SU-DHL-6 (cell line): ENCODE measurements around the gene SLC5A10.

Experiments
- H2AFZ ChIP-seq: fragments of 200-600 bp; sonication (generic); 2 replicates; pipeline ENCODE4 v1.6.1; 2014; ENCODE audit warnings: low read depth, mild to moderate bottlenecking, moderate library complexity, mixed read lengths, antibody characterized with exemption, low read length; ENCODE audit not compliant: severe bottlenecking
- H3F3A ChIP-seq: fragments of 200-600 bp; shearing (Covaris generic); 2 replicates; pipeline ENCODE4 v1.6.0; 2016; ENCODE audit warnings: antibody characterized with exemption, mild to moderate bottlenecking; ENCODE audit not compliant: insufficient read depth
- H3K27ac ChIP-seq: fragments of 200-600 bp; sonication (generic); 2 replicates; pipeline ENCODE4 v1.5.1; 2016; ENCODE audit warnings: low read depth, mild to moderate bottlenecking, low read length, moderate library complexity, mixed read lengths
- H3K27me3 ChIP-seq: fragments of 200-600 bp; sonication (generic), shearing (Covaris generic); 2 replicates; pipeline ENCODE4 v1.6.0; 2014; ENCODE audit warnings: mild to moderate bottlenecking, low read length
- H3K36me3 ChIP-seq: fragments of 200-600 bp; sonication (generic); 2 replicates; pipeline ENCODE4 v1.6.1; 2014; ENCODE audit warnings: mild to moderate bottlenecking, low read length, mixed read lengths
- H3K4me2 ChIP-seq: fragments of 300-600, 200-600 bp; shearing (Covaris generic), sonication (generic); 2 replicates; pipeline ENCODE4 v1.6.0; 2014; ENCODE audit warnings: low read length, low read depth, mild to moderate bottlenecking; ENCODE audit not compliant: poor library complexity, severe bottlenecking
- H3K4me3 ChIP-seq: fragments of 200-600 bp; sonication (generic); 2 replicates; pipeline ENCODE4 v1.5.1; 2014; ENCODE audit warnings: antibody characterized with exemption, low read length, mild to moderate bottlenecking, mixed read lengths; ENCODE audit not compliant: insufficient read depth, poor library complexity, severe bottlenecking
- H3K79me2 ChIP-seq: fragments of 200-600 bp; sonication (generic); 2 replicates; pipeline ENCODE4 v1.6.1; 2014; ENCODE audit warnings: mild to moderate bottlenecking, low read length, moderate library complexity; ENCODE audit not compliant: insufficient read depth
- H3K9ac ChIP-seq: fragments of 200-600 bp; sonication (generic); 2 replicates; pipeline ENCODE4 v1.7.0; 2014; ENCODE audit warnings: mild to moderate bottlenecking, low read length
- H3K9me2 ChIP-seq: fragments of 200-600 bp; sonication (generic); replicated peaks from 2 replicates; pipeline ENCODE4 v1.6.1; 2014; ENCODE audit warnings: low read length; ENCODE audit not compliant: insufficient read depth
- H3K9me3 ChIP-seq: fragments of 200-600 bp; sonication (generic); 2 replicates; pipeline ENCODE4 v1.6.1; 2014; ENCODE audit warnings: low read length, mixed read lengths; ENCODE audit not compliant: insufficient read depth
- H4K20me1 ChIP-seq: fragments of 200-600 bp; sonication (generic); 2 replicates; pipeline ENCODE4 v1.6.1; 2014; ENCODE audit warnings: low read depth, mild to moderate bottlenecking, antibody characterized with exemption, low read length, moderate library complexity, mixed read lengths
- CTCF ChIP-seq: fragments of 200-600 bp; sonication (generic); IDR thresholded peaks from one replicate; pipeline ENCODE4 v1.5.1; 2017; ENCODE audit warnings: antibody characterized with exemption, mild to moderate bottlenecking, low read length, moderate library complexity; ENCODE audit not compliant: insufficient read depth, poor library complexity, severe bottlenecking
- EZH2phosphoT487 ChIP-seq: fragments of 200-600 bp; sonication (generic), shearing (Covaris generic); conservative IDR thresholded peaks from 2 replicates; pipeline ENCODE4 v1.6.1; 2018; ENCODE audit warnings: mild to moderate bottlenecking, antibody characterized with exemption, low read length, moderate library complexity, mixed read lengths

SLC5A10 gene

DNA sequence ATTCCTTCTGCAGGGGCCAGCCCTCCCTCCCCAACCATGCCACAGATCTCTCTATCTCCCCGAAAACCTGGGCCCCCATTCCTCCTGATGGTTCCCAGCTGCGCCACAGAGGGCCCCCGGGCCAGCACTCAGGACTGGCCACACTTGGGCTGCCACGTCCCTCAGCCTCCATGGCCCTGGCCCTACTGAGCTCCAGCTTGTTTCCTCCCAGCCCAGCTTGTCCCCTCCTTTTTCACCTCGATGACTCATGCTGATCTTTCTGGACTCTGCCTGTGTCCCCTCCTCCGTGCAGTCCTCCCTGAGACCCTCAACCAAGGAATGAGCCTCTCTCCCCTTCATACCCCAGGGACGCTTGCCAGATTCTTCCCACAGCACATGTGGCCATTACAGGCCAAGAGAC, 63.5 kb downstream of the SLC5A10 start:
- H4K20me1 ChIP-seq = no peaks in the 10 kb centered on the region
- H3F3A ChIP-seq = peaks cover 11% of the 10 kb centered on the region
- H2AFZ ChIP-seq = no peak overlapping the region
- H3K9me2 ChIP-seq = no peaks in the 10 kb centered on the region
- H3K36me3 ChIP-seq = no peaks in the 10 kb centered on the region
- H3K4me3 ChIP-seq = no peak overlapping the region
- H3K4me2 ChIP-seq = no peak overlapping the region
- no peaks in the 10 kb centered on the region for H3K27me3 ChIP-seq
- H3K27ac ChIP-seq = no peak overlapping the region
- H3K9ac ChIP-seq = no peak overlapping the region
- no peaks in the 10 kb centered on the region for H3K79me2 ChIP-seq
- no peaks in the 10 kb centered on the region for H3K9me3 ChIP-seq
- TF ChIP-seq EZH2phosphoT487 (no peak), CTCF (no peak)

DNA sequence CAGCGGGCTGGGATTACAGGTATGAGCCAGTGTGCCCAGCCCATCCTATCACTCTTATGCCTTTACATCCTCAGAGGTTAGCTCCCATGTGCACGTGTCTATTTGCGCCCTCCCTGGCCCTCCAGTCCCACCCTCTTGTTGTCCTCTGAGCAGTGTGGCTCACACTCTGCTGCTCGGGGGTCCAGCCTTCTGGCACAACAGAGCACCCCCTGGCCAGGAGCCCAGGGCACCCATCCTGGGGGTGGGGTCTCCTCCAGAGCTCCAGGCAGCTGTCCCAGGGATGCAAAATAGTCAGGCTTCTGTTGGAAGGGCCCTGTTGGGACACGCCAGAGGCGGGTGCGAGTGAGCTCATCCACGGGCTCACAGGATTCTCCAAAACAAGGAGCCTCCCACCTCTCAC, 64.3 kb downstream of the SLC5A10 start:
- Histone ChIP-seq H4K20me1 (no peaks in the 10 kb centered on the region), H3F3A (peaks cover 13% of the 10 kb centered on the region), H3K9ac (no peak overlapping the region), H3K4me3 (no peak overlapping the region), H3K36me3 (no peaks in the 10 kb centered on the region), H3K27me3 (no peaks in the 10 kb centered on the region), H3K27ac (no peak overlapping the region), H3K9me2 (no peaks in the 10 kb centered on the region), H3K9me3 (no peaks in the 10 kb centered on the region), H2AFZ (no peak overlapping the region), H3K79me2 (no peaks in the 10 kb centered on the region), H3K4me2 (no peak overlapping the region)
- TF ChIP-seq EZH2phosphoT487 (no peak), CTCF (no peak)

- no peaks in the 10 kb centered on the region for H3K36me3 ChIP-seq
- peaks cover 16% of the 10 kb centered on the region for H3F3A ChIP-seq
- H3K4me2 ChIP-seq = no peak overlapping the region
- no peak overlapping the region for H3K4me3 ChIP-seq
- H3K27ac ChIP-seq = no peak overlapping the region
- TF ChIP-seq EZH2phosphoT487 = no peak
- TF ChIP-seq CTCF = no peak
- no peaks in the 10 kb centered on the region for H4K20me1 ChIP-seq
- no peak overlapping the region for H2AFZ ChIP-seq
- no peaks in the 10 kb centered on the region for H3K9me2 ChIP-seq
- no peaks in the 10 kb centered on the region for H3K9me3 ChIP-seq
- H3K79me2 ChIP-seq = no peaks in the 10 kb centered on the region
- no peaks in the 10 kb centered on the region for H3K27me3 ChIP-seq
- no peak overlapping the region for H3K9ac ChIP-seq
Measured at GRCh38 chr17:19016881-19017280, 64.9 kb downstream of the SLC5A10 start.
